Measurements from ENCODE around the gene ORC3.
"Not testable (repeated sequence)": the region's sequence is repeated elsewhere in the genome, so short reads cannot be mapped to it uniquely, and the experiment has no call there.

The ORC3 gene

GRCh38 chr6:87661503-87661902 lies 71.6 kb downstream of the ORC3 start:
- DNase-seq, result no peak

GRCh38 chr6:87663434-87663833 lies 73.5 kb downstream of the ORC3 start:
- DNase-seq, result no peak

GRCh38 chr6:87664921-87665485 lies 75.1 kb downstream of the ORC3 start:
- DNase-seq, result no peak

- no peak for DNase-seq
Measured at GRCh38 chr6:87667032-87667431, 77.1 kb downstream of the ORC3 start.

- DNase-seq, result no peak
Measured at GRCh38 chr6:87668013-87668412, 78.1 kb downstream of the ORC3 start.

- no peak for DNase-seq
Measured at GRCh38 chr6:87669051-87669450, 79.1 kb downstream of the ORC3 start.

GRCh38 chr6:87670707-87671106 lies 80.8 kb downstream of the ORC3 start:
- DNase-seq, result no peak

GRCh38 chr6:87671555-87672029 lies 81.7 kb downstream of the ORC3 start:
- DNase-seq, result no peak

GRCh38 chr6:87672641-87673040 lies 82.7 kb downstream of the ORC3 start:
- DNase-seq, result no peak

GRCh38 chr6:87673237-87673636 lies 83.3 kb downstream of the ORC3 start:
- no peak for DNase-seq

GRCh38 chr6:87674290-87674689 lies 84.4 kb downstream of the ORC3 start:
- DNase-seq, result no peak

- no peak for DNase-seq
Measured at GRCh38 chr6:87675004-87675681, 85.2 kb downstream of the ORC3 start.

GRCh38 chr6:87682310-87682709 lies 92.4 kb downstream of the ORC3 start:
- no peak for DNase-seq

GRCh38 chr6:87683890-87684289 lies 94.0 kb downstream of the ORC3 start:
- DNase-seq, result no peak

GRCh38 chr6:87684895-87685654 lies 95.1 kb downstream of the ORC3 start:
- DNase-seq, result no peak

GRCh38 chr6:87686636-87687205 lies 96.8 kb downstream of the ORC3 start:
- not testable (repeated sequence) for DNase-seq

- DNase-seq, result no peak
Measured at GRCh38 chr6:87687296-87687695, 97.4 kb downstream of the ORC3 start.

GRCh38 chr6:87687893-87688292 lies 98.0 kb downstream of the ORC3 start:
- not testable (repeated sequence) for DNase-seq

GRCh38 chr6:87690441-87690840 lies 100.5 kb downstream of the ORC3 start:
- no peak for DNase-seq

- no peak for DNase-seq
Measured at GRCh38 chr6:87692086-87692485, 102.2 kb downstream of the ORC3 start.

GRCh38 chr6:87696817-87697216 lies 106.9 kb downstream of the ORC3 start:
- DNase-seq, result not testable (repeated sequence)

- no peak for DNase-seq
Measured at GRCh38 chr6:87697581-87698546, 107.9 kb downstream of the ORC3 start.
